ENCODE results near the gene ABCB11. TPM values are rescaled to one million over a fixed set of nuclear protein-coding genes. Genes with fewer than 3 reads are reported as not detected.

ABCB11 gene
- total RNA-seq, 1 experiment from 2014 or later, result not detected

DNA sequence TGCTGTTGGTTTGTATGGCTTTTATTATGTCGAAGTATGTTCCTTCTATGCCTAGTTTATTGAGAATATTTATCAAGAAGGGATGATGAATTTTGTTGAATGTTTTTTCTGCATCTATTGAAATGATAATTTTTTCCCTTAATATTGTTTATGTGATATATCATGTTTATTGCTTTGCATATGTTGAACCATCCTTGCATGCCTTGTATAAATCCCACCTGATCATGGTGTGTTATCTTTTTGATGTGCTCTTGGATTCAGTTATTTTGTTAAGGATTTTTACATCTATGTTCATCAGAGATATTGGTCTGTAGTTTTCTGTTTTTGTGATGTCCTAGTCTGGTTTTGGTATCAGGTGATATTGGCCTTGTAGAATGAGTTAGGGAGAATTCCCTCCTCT, 79.3 kb downstream of the ABCB11 start:
- DNase-seq (ENCODE audit: low spot score), result no peak
- POLR2A ChIA-PET (ENCODE audit: low non-redundant PET), result no interaction called here

DNA sequence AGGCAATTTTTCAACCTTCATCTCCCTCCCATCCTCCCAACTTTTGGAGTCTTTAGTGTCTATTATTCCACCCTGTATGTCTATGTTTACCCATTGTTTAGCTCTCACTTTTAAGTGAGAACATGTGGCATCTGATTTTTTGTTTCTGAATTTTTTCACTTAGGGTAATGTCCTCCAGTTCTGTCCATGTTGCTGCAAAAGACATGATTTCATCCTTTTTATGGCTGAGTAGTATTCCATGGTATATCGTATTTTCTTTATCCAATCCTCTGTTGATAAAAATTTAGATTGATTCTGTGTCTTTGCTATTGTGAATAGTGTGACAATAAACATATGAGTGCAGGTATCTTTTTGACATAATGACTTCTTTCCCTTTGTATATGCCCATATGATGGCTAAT, 81.8 kb downstream of the ABCB11 start:
- TF ChIP-seq, protein P1, sequence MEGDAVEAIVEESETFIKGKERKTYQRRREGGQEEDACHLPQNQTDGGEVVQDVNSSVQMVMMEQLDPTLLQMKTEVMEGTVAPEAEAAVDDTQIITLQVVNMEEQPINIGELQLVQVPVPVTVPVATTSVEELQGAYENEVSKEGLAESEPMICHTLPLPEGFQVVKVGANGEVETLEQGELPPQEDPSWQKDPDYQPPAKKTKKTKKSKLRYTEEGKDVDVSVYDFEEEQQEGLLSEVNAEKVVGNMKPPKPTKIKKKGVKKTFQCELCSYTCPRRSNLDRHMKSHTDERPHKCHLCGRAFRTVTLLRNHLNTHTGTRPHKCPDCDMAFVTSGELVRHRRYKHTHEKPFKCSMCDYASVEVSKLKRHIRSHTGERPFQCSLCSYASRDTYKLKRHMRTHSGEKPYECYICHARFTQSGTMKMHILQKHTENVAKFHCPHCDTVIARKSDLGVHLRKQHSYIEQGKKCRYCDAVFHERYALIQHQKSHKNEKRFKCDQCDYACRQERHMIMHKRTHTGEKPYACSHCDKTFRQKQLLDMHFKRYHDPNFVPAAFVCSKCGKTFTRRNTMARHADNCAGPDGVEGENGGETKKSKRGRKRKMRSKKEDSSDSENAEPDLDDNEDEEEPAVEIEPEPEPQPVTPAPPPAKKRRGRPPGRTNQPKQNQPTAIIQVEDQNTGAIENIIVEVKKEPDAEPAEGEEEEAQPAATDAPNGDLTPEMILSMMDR (conservative IDR thresholded peaks at IDR 0.05; ENCODE audit: low read depth, low read length), result no peak
- TF ChIP-seq EZH2 (IDR thresholded peaks at IDR 0.05; ENCODE audit: borderline replicate concordance, low read depth, low read length, poor library complexity, severe bottlenecking), result no peak
- ChIA-PET CTCF (interaction anchor here (0.6 kb wide), 1 partner anchor 354 kb away, joined by 4 read pairs; no protein-coding TSS in a partner anchor), POLR2A (ENCODE audit: low non-redundant PET) (no interaction called here)
- BruUV-seq (replicated peaks), result no TSS peak
- Histone ChIP-seq H3K27me3 (replicated peaks; ENCODE audit: insufficient read depth, low read depth, low read length, poor library complexity) (no peaks in the 10 kb centered on the region), H3K4me1 (ENCODE audit: insufficient read depth, low read length, poor library complexity, severe bottlenecking) (no peaks in the 10 kb centered on the region), H3K9me3 (ENCODE audit: low read depth, low read length, poor library complexity, severe bottlenecking) (no peaks in the 10 kb centered on the region), H3K27ac (ENCODE audit: low read depth, low read length, poor library complexity, severe bottlenecking) (no peak overlapping the region), H3K36me3 (ENCODE audit: insufficient read depth, low read length, poor library complexity, severe bottlenecking) (no peaks in the 10 kb centered on the region), H3K4me3 (ENCODE audit: low read depth, low read length, poor library complexity, severe bottlenecking) (no peak overlapping the region)
- intact Hi-C loops (cut with micrococcal nuclease; ENCODE audit: unreplicated experiment), result no loop called here
- DNase-seq (ENCODE audit: low spot score), result no peak

More for the DNA sequence above, 79.3 kb downstream of the ABCB11 start:
- H3K9me3 ChIP-seq (ENCODE audit: low read depth, low read length, poor library complexity, severe bottlenecking), result no peaks in the 10 kb centered on the region
- H3K4me1 ChIP-seq (ENCODE audit: insufficient read depth, low read length, poor library complexity, severe bottlenecking), result no peaks in the 10 kb centered on the region
- H3K4me3 ChIP-seq (ENCODE audit: low read depth, low read length, poor library complexity, severe bottlenecking), result no peak overlapping the region
- intact Hi-C loops (cut with micrococcal nuclease; ENCODE audit: unreplicated experiment), result no loop called here
- BruUV-seq (replicated peaks), result no TSS peak
- CTCF ChIA-PET, result no interaction called here
- no peaks in the 10 kb centered on the region for H3K27me3 ChIP-seq (replicated peaks; ENCODE audit: insufficient read depth, low read depth, low read length, poor library complexity)
- no peak for TF ChIP-seq EZH2 (IDR thresholded peaks at IDR 0.05; ENCODE audit: borderline replicate concordance, low read depth, low read length, poor library complexity, severe bottlenecking)
- TF ChIP-seq, protein P1 (conservative IDR thresholded peaks at IDR 0.05; ENCODE audit: low read depth, low read length), result no peak
- H3K36me3 ChIP-seq (ENCODE audit: insufficient read depth, low read length, poor library complexity, severe bottlenecking), result no peaks in the 10 kb centered on the region
- no peak overlapping the region for H3K27ac ChIP-seq (ENCODE audit: low read depth, low read length, poor library complexity, severe bottlenecking)

DNA sequence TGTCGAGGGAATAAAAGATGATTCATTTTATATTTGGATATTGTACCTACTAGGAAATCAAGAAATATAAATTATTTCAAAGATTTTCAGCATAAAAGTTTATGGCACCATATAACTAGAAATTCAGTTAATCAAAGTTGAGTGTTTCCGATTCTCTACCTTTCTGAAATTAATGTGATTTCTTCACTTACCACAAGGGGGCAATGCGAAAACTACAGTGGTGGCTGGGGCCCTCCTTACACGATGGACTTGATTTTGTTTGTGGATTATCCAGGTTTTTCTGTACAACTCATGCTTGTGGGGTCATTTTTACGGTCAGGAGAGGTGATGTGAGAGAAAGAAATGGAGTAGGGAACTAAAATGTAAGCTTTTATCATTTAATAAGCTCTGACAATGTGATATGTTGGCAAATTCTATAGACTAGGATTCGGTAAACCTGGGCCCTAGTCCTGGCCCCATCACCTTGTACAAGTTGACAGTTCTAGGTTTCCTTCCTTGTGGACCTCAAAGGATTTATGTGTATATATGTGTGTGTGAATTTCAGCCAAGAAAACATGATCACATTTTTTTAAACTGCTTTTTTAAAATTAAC, 82.4 kb downstream of the ABCB11 start:
- Histone ChIP-seq H3K4me3 (ENCODE audit: low read depth, low read length, poor library complexity, severe bottlenecking) (no peak overlapping the region), H3K27me3 (replicated peaks; ENCODE audit: insufficient read depth, low read depth, low read length, poor library complexity) (no peaks in the 10 kb centered on the region), H3K9me3 (ENCODE audit: low read depth, low read length, poor library complexity, severe bottlenecking) (no peaks in the 10 kb centered on the region), H3K4me1 (ENCODE audit: insufficient read depth, low read length, poor library complexity, severe bottlenecking) (no peaks in the 10 kb centered on the region), H3K36me3 (ENCODE audit: insufficient read depth, low read length, poor library complexity, severe bottlenecking) (no peaks in the 10 kb centered on the region), H3K27ac (ENCODE audit: low read depth, low read length, poor library complexity, severe bottlenecking) (no peak overlapping the region)
- BruUV-seq (replicated peaks), result no TSS peak
- DNase-seq (ENCODE audit: low spot score), result peak; percentile 40
- ChIA-PET CTCF (interaction anchor here (0.6 kb wide), 1 partner anchor 355 kb away, joined by 4 read pairs; no protein-coding TSS in a partner anchor), POLR2A (ENCODE audit: low non-redundant PET) (no interaction called here)
- TF ChIP-seq EZH2 (IDR thresholded peaks at IDR 0.05; ENCODE audit: borderline replicate concordance, low read depth, low read length, poor library complexity, severe bottlenecking), result no peak
- TF ChIP-seq, protein P1 (conservative IDR thresholded peaks at IDR 0.05; ENCODE audit: low read depth, low read length), result peak; percentile 76
- intact Hi-C loops (cut with micrococcal nuclease; ENCODE audit: unreplicated experiment), result no loop called here

Measured in A673 (cell line).